ENCODE results near the gene DUSP22.

The DUSP22 gene

GRCh38 chr6:361411-362132, 69.3 kb downstream of the DUSP22 start:
- Histone ChIP-seq H3K4me3 (ENCODE audit: low read depth in 1 of 5, low read length in 5 of 5) (no peak overlapping the region), H3K27ac (ENCODE audit: low read depth, low read length) (no peak overlapping the region), H3K4me1 (ENCODE audit: control insufficient read depth in 5 of 5, insufficient read depth in 5 of 5, low read length in 5 of 5) (peaks cover 0 to 20% (median 5%) of the 10 kb centered on the region in 5 donors), H3K9me3 (ENCODE audit: control insufficient read depth in 5 of 5, low read length in 5 of 5) (peaks cover 0 to 15% (median 4%) of the 10 kb centered on the region in 5 donors), H3K9ac (ENCODE audit: low read length in 5 of 5) (no peak overlapping the region), H3K36me3 (ENCODE audit: control insufficient read depth in 5 of 5, insufficient read depth in 5 of 5, low read length in 5 of 5) (no peaks in the 10 kb centered on the region), H3K27me3 (ENCODE audit: control insufficient read depth in 5 of 5, insufficient read depth in 4 of 5, low read length in 5 of 5) (peaks cover 0 to 4% (median 0%) of the 10 kb centered on the region in 5 donors)

- Histone ChIP-seq H3K4me3 (ENCODE audit: low read depth in 1 of 5, low read length in 5 of 5) (no peak overlapping the region), H3K4me1 (ENCODE audit: control insufficient read depth in 5 of 5, insufficient read depth in 5 of 5, low read length in 5 of 5) (peaks cover 0 to 21% (median 9%) of the 10 kb centered on the region in 5 donors), H3K9ac (ENCODE audit: low read length in 5 of 5) (no peak overlapping the region), H3K36me3 (ENCODE audit: control insufficient read depth in 5 of 5, insufficient read depth in 5 of 5, low read length in 5 of 5) (no peaks in the 10 kb centered on the region), H3K27ac (ENCODE audit: low read depth, low read length) (no peak overlapping the region), H3K27me3 (ENCODE audit: control insufficient read depth in 5 of 5, insufficient read depth in 4 of 5, low read length in 5 of 5) (peaks cover 0 to 4% (median 0%) of the 10 kb centered on the region in 5 donors), H3K9me3 (ENCODE audit: control insufficient read depth in 5 of 5, low read length in 5 of 5) (peaks cover 0 to 17% (median 4%) of the 10 kb centered on the region in 5 donors)
These were observed 70.1 kb downstream of the DUSP22 start for GRCh38 chr6:362231-362923.

DNA sequence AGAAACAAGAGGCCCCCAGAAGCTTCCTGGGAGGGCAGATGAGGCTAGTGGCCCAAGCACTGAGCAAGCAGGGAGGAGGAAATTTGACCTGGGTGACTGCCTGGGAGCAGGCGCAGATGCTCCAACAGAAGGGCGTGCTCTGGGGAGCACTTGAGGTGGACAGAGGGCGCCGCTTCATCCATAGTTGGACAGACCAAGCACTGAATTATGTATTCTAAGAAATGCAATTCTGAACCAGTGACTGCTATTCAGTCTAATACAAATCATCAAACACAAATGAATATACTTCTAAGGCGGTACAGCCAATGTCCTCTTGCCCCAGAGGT, 70.6 kb downstream of the DUSP22 start:
- peaks cover 0 to 22% (median 9%) of the 10 kb centered on the region in 5 donors for H3K4me1 ChIP-seq (ENCODE audit: control insufficient read depth in 5 of 5, insufficient read depth in 5 of 5, low read length in 5 of 5)
- H3K9ac ChIP-seq (ENCODE audit: low read length in 5 of 5) = no peak overlapping the region
- H3K36me3 ChIP-seq (ENCODE audit: control insufficient read depth in 5 of 5, insufficient read depth in 5 of 5, low read length in 5 of 5) = no peaks in the 10 kb centered on the region
- H3K4me3 ChIP-seq (ENCODE audit: low read depth in 1 of 5, low read length in 5 of 5) = no peak overlapping the region
- H3K27ac ChIP-seq (ENCODE audit: low read depth, low read length) = no peak overlapping the region
- H3K9me3 ChIP-seq (ENCODE audit: control insufficient read depth in 5 of 5, low read length in 5 of 5) = peaks cover 0 to 19% (median 4%) of the 10 kb centered on the region in 5 donors
- H3K27me3 ChIP-seq (ENCODE audit: control insufficient read depth in 5 of 5, insufficient read depth in 4 of 5, low read length in 5 of 5) = peaks cover 0 to 6% (median 0%) of the 10 kb centered on the region in 5 donors

- no peak overlapping the region for H3K27ac ChIP-seq (ENCODE audit: low read depth, low read length)
- peaks cover 0 to 22% (median 9%) of the 10 kb centered on the region in 5 donors for H3K4me1 ChIP-seq (ENCODE audit: control insufficient read depth in 5 of 5, insufficient read depth in 5 of 5, low read length in 5 of 5)
- H3K36me3 ChIP-seq (ENCODE audit: control insufficient read depth in 5 of 5, insufficient read depth in 5 of 5, low read length in 5 of 5) = no peaks in the 10 kb centered on the region
These were observed 71.0 kb downstream of the DUSP22 start for GRCh38 chr6:363291-363690.

DNA sequence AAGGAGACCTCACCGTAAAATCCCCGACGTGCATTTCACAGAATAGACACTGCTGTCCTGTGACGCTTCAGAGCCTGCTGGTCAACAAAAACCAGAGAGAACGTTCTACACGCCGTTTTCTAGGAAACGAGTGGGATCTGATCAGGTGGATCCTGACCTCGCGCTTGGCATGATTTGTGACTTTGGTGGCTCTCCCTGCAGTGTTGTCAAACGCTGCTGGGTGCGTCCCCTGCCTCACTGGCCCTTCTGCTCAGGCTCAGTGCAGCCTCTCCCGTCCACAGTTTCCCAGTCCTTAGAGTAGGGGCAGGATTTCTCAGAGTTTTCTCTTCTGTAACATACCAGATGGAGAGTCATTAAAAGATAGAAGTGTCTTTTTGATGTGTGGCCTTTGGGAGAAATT, 71.6 kb downstream of the DUSP22 start:
- H3K4me1 ChIP-seq (ENCODE audit: control insufficient read depth in 5 of 5, insufficient read depth in 5 of 5, low read length in 5 of 5) = peaks cover 0 to 22% (median 9%) of the 10 kb centered on the region in 5 donors

More at GRCh38 chr6:363291-363690, 71.0 kb downstream of the DUSP22 start:
- peaks cover 0 to 6% (median 0%) of the 10 kb centered on the region in 5 donors for H3K27me3 ChIP-seq (ENCODE audit: control insufficient read depth in 5 of 5, insufficient read depth in 4 of 5, low read length in 5 of 5)
- no peak overlapping the region for H3K9ac ChIP-seq (ENCODE audit: low read length in 5 of 5)
- no peak overlapping the region for H3K4me3 ChIP-seq (ENCODE audit: low read depth in 1 of 5, low read length in 5 of 5)
- H3K9me3 ChIP-seq (ENCODE audit: control insufficient read depth in 5 of 5, low read length in 5 of 5) = peaks cover 0 to 19% (median 4%) of the 10 kb centered on the region in 5 donors

DNA sequence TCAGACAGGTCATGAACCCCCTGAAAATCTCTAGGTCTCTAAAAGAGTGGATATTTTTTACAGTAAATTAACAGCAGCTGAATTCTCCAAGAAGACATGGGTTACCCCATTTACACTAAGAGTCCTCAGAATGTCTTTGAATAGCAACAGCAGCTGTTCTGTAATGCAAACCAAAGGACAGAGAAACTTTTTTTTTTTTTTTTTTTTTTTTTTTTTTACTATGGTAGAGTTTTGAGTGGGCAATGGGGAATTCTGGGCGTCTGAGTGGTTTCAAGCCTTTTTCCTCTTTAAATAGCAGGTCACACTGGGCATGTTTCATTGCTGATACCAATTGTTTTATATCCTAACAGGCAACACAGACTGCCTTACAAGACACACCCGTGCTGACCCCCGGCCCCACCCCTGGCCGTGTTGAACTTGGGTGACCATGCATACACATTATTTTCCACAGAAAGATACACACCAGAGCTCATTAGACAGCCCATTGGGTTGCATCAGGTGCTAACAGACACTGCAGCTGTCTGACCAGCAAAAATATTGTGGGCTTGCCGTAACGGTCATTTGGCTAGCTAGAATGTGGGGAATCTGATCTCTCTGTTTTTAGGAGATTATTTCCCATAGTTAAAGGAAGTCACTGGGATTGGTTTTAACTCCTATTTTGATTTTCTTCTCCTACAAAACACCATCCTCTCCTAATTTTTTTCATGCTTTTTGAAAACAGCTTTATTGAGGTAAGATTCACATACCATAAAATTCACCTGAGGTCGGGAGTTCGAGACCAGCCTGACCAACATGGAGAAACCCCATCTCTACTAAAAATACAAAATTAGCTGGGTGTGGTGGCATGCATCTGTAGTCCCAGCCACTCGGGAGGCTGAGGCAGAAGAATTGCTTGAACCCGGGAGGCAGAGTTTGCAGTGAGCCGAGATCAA, 72.6 kb downstream of the DUSP22 start:
- Histone ChIP-seq H3K9me3 (ENCODE audit: control insufficient read depth in 5 of 5, low read length in 5 of 5) (peaks cover 0 to 19% (median 4%) of the 10 kb centered on the region in 5 donors), H3K36me3 (ENCODE audit: control insufficient read depth in 5 of 5, insufficient read depth in 5 of 5, low read length in 5 of 5) (no peaks in the 10 kb centered on the region), H3K4me3 (ENCODE audit: low read depth in 1 of 5, low read length in 5 of 5) (no peak overlapping the region), H3K9ac (ENCODE audit: low read length in 5 of 5) (no peak overlapping the region), H3K4me1 (ENCODE audit: control insufficient read depth in 5 of 5, insufficient read depth in 5 of 5, low read length in 5 of 5) (peaks cover 0 to 22% (median 9%) of the 10 kb centered on the region in 5 donors), H3K27me3 (ENCODE audit: control insufficient read depth in 5 of 5, insufficient read depth in 4 of 5, low read length in 5 of 5) (peaks cover 0 to 8% (median 6%) of the 10 kb centered on the region in 5 donors), H3K27ac (ENCODE audit: low read depth, low read length) (no peak overlapping the region)

More for the DNA sequence above, 71.6 kb downstream of the DUSP22 start:
- H3K27me3 ChIP-seq (ENCODE audit: control insufficient read depth in 5 of 5, insufficient read depth in 4 of 5, low read length in 5 of 5) = peaks cover 0 to 6% (median 0%) of the 10 kb centered on the region in 5 donors
- no peak overlapping the region for H3K27ac ChIP-seq (ENCODE audit: low read depth, low read length)
- H3K9ac ChIP-seq (ENCODE audit: low read length in 5 of 5) = no peak overlapping the region
- H3K36me3 ChIP-seq (ENCODE audit: control insufficient read depth in 5 of 5, insufficient read depth in 5 of 5, low read length in 5 of 5) = no peaks in the 10 kb centered on the region
- H3K9me3 ChIP-seq (ENCODE audit: control insufficient read depth in 5 of 5, low read length in 5 of 5) = peaks cover 0 to 19% (median 4%) of the 10 kb centered on the region in 5 donors
- no peak overlapping the region for H3K4me3 ChIP-seq (ENCODE audit: low read depth in 1 of 5, low read length in 5 of 5)

- Histone ChIP-seq H3K4me1 (ENCODE audit: control insufficient read depth in 5 of 5, insufficient read depth in 5 of 5, low read length in 5 of 5) (peaks cover 0 to 22% (median 9%) of the 10 kb centered on the region in 5 donors), H3K4me3 (ENCODE audit: low read depth in 1 of 5, low read length in 5 of 5) (no peak overlapping the region), H3K27me3 (ENCODE audit: control insufficient read depth in 5 of 5, insufficient read depth in 4 of 5, low read length in 5 of 5) (peaks cover 5 to 13% (median 9%) of the 10 kb centered on the region in 5 donors), H3K36me3 (ENCODE audit: control insufficient read depth in 5 of 5, insufficient read depth in 5 of 5, low read length in 5 of 5) (no peaks in the 10 kb centered on the region), H3K27ac (ENCODE audit: low read depth, low read length) (no peak overlapping the region), H3K9ac (ENCODE audit: low read length in 5 of 5) (no peak overlapping the region), H3K9me3 (ENCODE audit: control insufficient read depth in 5 of 5, low read length in 5 of 5) (peaks cover 0 to 19% (median 4%) of the 10 kb centered on the region in 5 donors)
These were observed 73.5 kb downstream of the DUSP22 start for GRCh38 chr6:365835-366234.

- H3K27me3 ChIP-seq (ENCODE audit: control insufficient read depth in 5 of 5, insufficient read depth in 4 of 5, low read length in 5 of 5) = peaks cover 5 to 13% (median 9%) of the 10 kb centered on the region in 5 donors
- H3K9ac ChIP-seq (ENCODE audit: low read length in 5 of 5) = no peak overlapping the region
- H3K4me3 ChIP-seq (ENCODE audit: low read depth in 1 of 5, low read length in 5 of 5) = no peak overlapping the region
- H3K9me3 ChIP-seq (ENCODE audit: control insufficient read depth in 5 of 5, low read length in 5 of 5) = peaks cover 0 to 19% (median 4%) of the 10 kb centered on the region in 5 donors
- H3K4me1 ChIP-seq (ENCODE audit: control insufficient read depth in 5 of 5, insufficient read depth in 5 of 5, low read length in 5 of 5) = peaks cover 0 to 18% (median 9%) of the 10 kb centered on the region in 5 donors
- H3K36me3 ChIP-seq (ENCODE audit: control insufficient read depth in 5 of 5, insufficient read depth in 5 of 5, low read length in 5 of 5) = no peaks in the 10 kb centered on the region
- H3K27ac ChIP-seq (ENCODE audit: low read depth, low read length) = no peak overlapping the region
These were observed 74.4 kb downstream of the DUSP22 start for GRCh38 chr6:366389-367297.

DNA sequence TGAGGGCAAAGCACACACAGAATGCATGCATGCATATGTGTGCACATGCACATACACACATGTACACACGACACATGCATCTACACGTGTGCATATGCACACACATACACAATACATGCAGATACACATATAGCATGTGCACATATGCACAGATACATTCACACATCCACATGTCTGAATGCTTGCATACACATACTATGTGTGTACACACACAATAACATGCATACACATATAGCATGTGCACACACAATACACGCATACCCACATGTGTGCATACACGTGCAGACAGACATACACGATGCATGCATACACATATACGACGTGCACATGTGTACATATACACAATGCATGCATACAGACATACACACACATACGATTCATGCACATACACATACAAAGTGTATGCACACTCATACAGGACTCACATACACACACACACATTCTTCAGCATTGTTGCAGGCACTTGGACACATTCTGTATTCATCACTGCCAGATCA, 75.1 kb downstream of the DUSP22 start:
- H3K4me3 ChIP-seq (ENCODE audit: low read depth in 1 of 5, low read length in 5 of 5) = no peak overlapping the region
- H3K9ac ChIP-seq (ENCODE audit: low read length in 5 of 5) = no peak overlapping the region
- H3K27me3 ChIP-seq (ENCODE audit: control insufficient read depth in 5 of 5, insufficient read depth in 4 of 5, low read length in 5 of 5) = peaks cover 7 to 19% (median 10%) of the 10 kb centered on the region in 5 donors
- H3K9me3 ChIP-seq (ENCODE audit: control insufficient read depth in 5 of 5, low read length in 5 of 5) = peaks cover 0 to 19% (median 4%) of the 10 kb centered on the region in 5 donors
- no peak overlapping the region for H3K27ac ChIP-seq (ENCODE audit: low read depth, low read length)
- no peaks in the 10 kb centered on the region for H3K36me3 ChIP-seq (ENCODE audit: control insufficient read depth in 5 of 5, insufficient read depth in 5 of 5, low read length in 5 of 5)
- peaks cover 0 to 15% (median 9%) of the 10 kb centered on the region in 5 donors for H3K4me1 ChIP-seq (ENCODE audit: control insufficient read depth in 5 of 5, insufficient read depth in 5 of 5, low read length in 5 of 5)

Data from subcutaneous abdominal adipose tissue (tissue), 5 donors.